ENCODE data around the gene DYRK1A. TPM values are rescaled to one million over a fixed set of nuclear protein-coding genes. Genes with fewer than 3 reads are reported as not detected.

DYRK1A gene
- polyA plus RNA-seq, 1 donor (not counting 4 experiments of a cell fraction or from before 2014, with no cell fraction given): 25.3 TPM

- Histone ChIP-seq H2AFZ (ENCODE audit: control insufficient read depth, low read length) (no peak overlapping the region), H3K27me3 (ENCODE audit: control insufficient read depth, extremely low read depth, insufficient read depth, low read length) (no peaks in the 10 kb centered on the region), H3K4me3 (ENCODE audit: control insufficient read depth in 2 of 3, extremely low read depth in 1 of 3, insufficient read depth in 2 of 3, low read depth in 1 of 3, low read length in 3 of 3) (no peak overlapping the region), H3K9me3 (ENCODE audit: control insufficient read depth, low read depth, low read length) (no peaks in the 10 kb centered on the region), H3K79me2 (ENCODE audit: control insufficient read depth, insufficient read depth, low read length) (peaks cover 44% of the 10 kb centered on the region), H3K27ac (ENCODE audit: control insufficient read depth, insufficient read depth, low read length) (no peak overlapping the region), H3K36me3 (ENCODE audit: control insufficient read depth in 2 of 2, extremely low read depth in 1 of 2, insufficient read depth in 2 of 2, low read length in 2 of 2) (peaks cover 9 to 11% of the 10 kb centered on the region in 2 experiments), H3K9ac (ENCODE audit: control insufficient read depth, extremely low read depth, insufficient read depth, low read length) (no peak overlapping the region), H3K9me1 (ENCODE audit: control insufficient read depth, extremely low read depth, insufficient read depth, low read length) (no peaks in the 10 kb centered on the region), H3K4me2 (ENCODE audit: control insufficient read depth, extremely low read depth, insufficient read depth, low read depth, low read length) (no peak overlapping the region), H3K4me1 (ENCODE audit: control insufficient read depth, extremely low read depth, insufficient read depth, low read length) (peaks cover 13% of the 10 kb centered on the region), H4K20me1 (ENCODE audit: control insufficient read depth, extremely low read depth, insufficient read depth, low read length) (peaks cover 2% of the 10 kb centered on the region)
- FAIRE-seq (no peak), DNase-seq (ENCODE audit: low read depth, low spot score) (no peak)
- TF ChIP-seq EZH2 (IDR thresholded peaks at IDR 0.05; ENCODE audit: low read length) (no peak), CTCF (optimal IDR thresholded peaks at IDR 0.05 in 1 of 3, IDR thresholded peaks at IDR 0.05 in 1 of 3, conservative IDR thresholded peaks at IDR 0.05 in 1 of 3; ENCODE audit: extremely low read depth in 1 of 3, insufficient read depth in 2 of 3, low read length in 3 of 3) (no peak)
- dilution Hi-C loops (cut with MboI; ENCODE audit: extremely low pct_ligation_motif_present, low sequenced_read_pairs): no loop called here
These were observed 59.1 kb downstream of the DYRK1A start for GRCh38 chr21:37425684-37426083.

- FAIRE-seq: no peak
- no peak overlapping the region for H3K27ac ChIP-seq (ENCODE audit: control insufficient read depth, insufficient read depth, low read length)
These were observed 60.6 kb downstream of the DYRK1A start for GRCh38 chr21:37427221-37427620.

More at GRCh38 chr21:37427221-37427620, 60.6 kb downstream of the DYRK1A start:
- Histone ChIP-seq H3K9me3 (ENCODE audit: control insufficient read depth, low read depth, low read length) (no peaks in the 10 kb centered on the region), H3K4me2 (ENCODE audit: control insufficient read depth, extremely low read depth, insufficient read depth, low read depth, low read length) (no peak overlapping the region), H2AFZ (ENCODE audit: control insufficient read depth, low read length) (no peak overlapping the region), H3K4me1 (ENCODE audit: control insufficient read depth, extremely low read depth, insufficient read depth, low read length) (peaks cover 19% of the 10 kb centered on the region), H4K20me1 (ENCODE audit: control insufficient read depth, extremely low read depth, insufficient read depth, low read length) (peaks cover 8% of the 10 kb centered on the region), H3K9ac (ENCODE audit: control insufficient read depth, extremely low read depth, insufficient read depth, low read length) (no peak overlapping the region), H3K9me1 (ENCODE audit: control insufficient read depth, extremely low read depth, insufficient read depth, low read length) (no peaks in the 10 kb centered on the region), H3K27me3 (ENCODE audit: control insufficient read depth, extremely low read depth, insufficient read depth, low read length) (no peaks in the 10 kb centered on the region), H3K4me3 (ENCODE audit: control insufficient read depth in 2 of 3, extremely low read depth in 1 of 3, insufficient read depth in 2 of 3, low read depth in 1 of 3, low read length in 3 of 3) (no peak overlapping the region), H3K36me3 (ENCODE audit: control insufficient read depth in 2 of 2, extremely low read depth in 1 of 2, insufficient read depth in 2 of 2, low read length in 2 of 2) (peaks cover 10 to 11% of the 10 kb centered on the region in 2 experiments), H3K79me2 (ENCODE audit: control insufficient read depth, insufficient read depth, low read length) (peaks cover 50% of the 10 kb centered on the region)
- dilution Hi-C loops (cut with MboI; ENCODE audit: extremely low pct_ligation_motif_present, low sequenced_read_pairs): no loop called here
- TF ChIP-seq EZH2 (IDR thresholded peaks at IDR 0.05; ENCODE audit: low read length) (no peak), CTCF (optimal IDR thresholded peaks at IDR 0.05 in 1 of 3, IDR thresholded peaks at IDR 0.05 in 1 of 3, conservative IDR thresholded peaks at IDR 0.05 in 1 of 3; ENCODE audit: extremely low read depth in 1 of 3, insufficient read depth in 2 of 3, low read length in 3 of 3) (no peak)
- DNase-seq (ENCODE audit: low read depth, low spot score): no peak
